Stimulated activated CD4-positive, alpha-beta T cell treated with anti-CD3 and anti-CD28 coated beads, Interleukin-12 subunit alpha, Interleukin-12 subunit beta, amount 100 ng/mL, for 24 hours (primary cell): Measurements from ENCODE around the gene LPCAT2.
"Not testable (repeated sequence)": the region's sequence is repeated elsewhere in the genome, so short reads cannot be mapped to it uniquely, and the experiment has no call there.

Experiments
- DNase-seq, 2 experiments: peaks; one replicate each; pipeline ENCODE4 v3.0.0-alpha.2; 2020; ENCODE audit warnings: low read depth in 2 of 2

The LPCAT2 gene

GRCh38 chr16:55605754-55606336, 97.0 kb downstream of the LPCAT2 start:
- no peak for DNase-seq

- no peak for DNase-seq
Measured at GRCh38 chr16:55613613-55614335, 104.9 kb downstream of the LPCAT2 start.

- DNase-seq: no peak
Measured at GRCh38 chr16:55615071-55615470, 106.2 kb downstream of the LPCAT2 start.

GRCh38 chr16:55615670-55616069, 106.8 kb downstream of the LPCAT2 start:
- not testable (repeated sequence) for DNase-seq

GRCh38 chr16:55621771-55622170, 112.9 kb downstream of the LPCAT2 start:
- no peak for DNase-seq

GRCh38 chr16:55622272-55622671, 113.4 kb downstream of the LPCAT2 start:
- DNase-seq: no peak

GRCh38 chr16:55622930-55623561, 114.2 kb downstream of the LPCAT2 start:
- no peak for DNase-seq

- no peak for DNase-seq
Measured at GRCh38 chr16:55623640-55624039, 114.8 kb downstream of the LPCAT2 start.

GRCh38 chr16:55624696-55625095, 115.8 kb downstream of the LPCAT2 start:
- DNase-seq: no peak

- no peak for DNase-seq
Measured at GRCh38 chr16:55625843-55626242, 117.0 kb downstream of the LPCAT2 start.

GRCh38 chr16:55628306-55628968, 119.6 kb downstream of the LPCAT2 start:
- DNase-seq: no peak

- DNase-seq: no peak
Measured at GRCh38 chr16:55630774-55631173, 121.9 kb downstream of the LPCAT2 start.

- no peak for DNase-seq
Measured at GRCh38 chr16:55632259-55632658, 123.4 kb downstream of the LPCAT2 start.

- no peak for DNase-seq
Measured at GRCh38 chr16:55634193-55634592, 125.3 kb downstream of the LPCAT2 start.
